ENCODE measurements around the gene KCTD5. TPM values are rescaled to one million over a fixed set of nuclear protein-coding genes. Genes with fewer than 3 reads are reported as not detected.

The KCTD5 gene
- total RNA-seq, 3 donors from 2014 or later, result 8.6 to 19.6 (median 18.4) TPM

- H3K4me1 ChIP-seq, result peaks cover 6 to 12% of the 10 kb centered on the region in 2 donors
- no peaks in the 10 kb centered on the region for H3K9me3 ChIP-seq
- no peak overlapping the region for H3K4me3 ChIP-seq
- H3K36me3 ChIP-seq, result no peaks in the 10 kb centered on the region
- intact Hi-C loops (cut with DNase I; ENCODE audit: low total_unique reads), result no loop called here
- no peaks in the 10 kb centered on the region for H3K27me3 ChIP-seq
- DNase-seq (ENCODE audit: low spot score in 2 of 2), result no peak
- TF ChIP-seq POLR2A (IDR thresholded peaks at IDR 0.05) (no peak), POLR2AphosphoS5 (IDR thresholded peaks at IDR 0.05) (no peak)
- TF ChIP-seq, protein P1, sequence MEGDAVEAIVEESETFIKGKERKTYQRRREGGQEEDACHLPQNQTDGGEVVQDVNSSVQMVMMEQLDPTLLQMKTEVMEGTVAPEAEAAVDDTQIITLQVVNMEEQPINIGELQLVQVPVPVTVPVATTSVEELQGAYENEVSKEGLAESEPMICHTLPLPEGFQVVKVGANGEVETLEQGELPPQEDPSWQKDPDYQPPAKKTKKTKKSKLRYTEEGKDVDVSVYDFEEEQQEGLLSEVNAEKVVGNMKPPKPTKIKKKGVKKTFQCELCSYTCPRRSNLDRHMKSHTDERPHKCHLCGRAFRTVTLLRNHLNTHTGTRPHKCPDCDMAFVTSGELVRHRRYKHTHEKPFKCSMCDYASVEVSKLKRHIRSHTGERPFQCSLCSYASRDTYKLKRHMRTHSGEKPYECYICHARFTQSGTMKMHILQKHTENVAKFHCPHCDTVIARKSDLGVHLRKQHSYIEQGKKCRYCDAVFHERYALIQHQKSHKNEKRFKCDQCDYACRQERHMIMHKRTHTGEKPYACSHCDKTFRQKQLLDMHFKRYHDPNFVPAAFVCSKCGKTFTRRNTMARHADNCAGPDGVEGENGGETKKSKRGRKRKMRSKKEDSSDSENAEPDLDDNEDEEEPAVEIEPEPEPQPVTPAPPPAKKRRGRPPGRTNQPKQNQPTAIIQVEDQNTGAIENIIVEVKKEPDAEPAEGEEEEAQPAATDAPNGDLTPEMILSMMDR (IDR thresholded peaks at IDR 0.05), result no peak
- H3K27ac ChIP-seq, result no peak overlapping the region
Measured at GRCh38 chr16:2724088-2724676, 41.9 kb downstream of the KCTD5 start.

DNA sequence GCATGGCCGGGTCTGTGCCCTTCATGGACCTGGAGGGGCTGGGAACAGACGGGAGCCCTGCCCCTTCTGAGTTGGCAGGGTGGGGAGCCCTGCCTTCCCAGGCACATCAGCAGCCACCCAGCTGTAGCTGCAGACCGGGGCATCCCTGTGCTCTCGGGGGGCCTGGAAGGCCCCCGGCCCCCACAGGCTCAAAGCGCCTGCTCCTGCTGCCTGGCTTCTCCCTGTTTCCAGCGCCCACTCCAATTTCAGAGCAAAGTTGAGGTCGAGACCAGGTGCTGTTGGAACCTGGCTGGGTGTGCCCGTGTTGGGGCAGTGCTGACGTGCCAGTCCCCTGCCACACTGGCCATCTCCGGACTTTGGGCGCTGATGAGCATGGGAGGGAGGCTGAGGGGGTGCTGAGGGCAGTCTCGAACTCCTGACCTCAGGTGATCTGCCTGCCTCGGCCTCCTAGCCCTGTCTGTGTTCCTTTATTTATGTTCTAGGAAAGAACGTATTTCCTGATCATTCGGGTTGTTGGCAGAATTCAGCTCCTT is 42.6 kb downstream of the KCTD5 start:
- intact Hi-C loops (cut with DNase I; ENCODE audit: low total_unique reads), result no loop called here
- Histone ChIP-seq H3K4me3 (no peak overlapping the region), H3K4me1 (peaks cover 1 to 7% of the 10 kb centered on the region in 2 donors), H3K27ac (no peak overlapping the region), H3K9me3 (no peaks in the 10 kb centered on the region), H3K27me3 (no peaks in the 10 kb centered on the region), H3K36me3 (no peaks in the 10 kb centered on the region)
- DNase-seq (ENCODE audit: low spot score in 2 of 2), result no peak
- TF ChIP-seq POLR2AphosphoS5 (IDR thresholded peaks at IDR 0.05) (no peak), POLR2A (IDR thresholded peaks at IDR 0.05) (no peak)
- TF ChIP-seq, protein P1 (IDR thresholded peaks at IDR 0.05), result no peak

- no peaks in the 10 kb centered on the region for H3K9me3 ChIP-seq
- TF ChIP-seq POLR2AphosphoS5 (IDR thresholded peaks at IDR 0.05) (no peak), POLR2A (IDR thresholded peaks at IDR 0.05) (no peak)
- TF ChIP-seq, protein P1 (IDR thresholded peaks at IDR 0.05), result no peak
- intact Hi-C loops (cut with DNase I; ENCODE audit: low total_unique reads), result no loop called here
Measured at GRCh38 chr16:2726923-2727322, 44.6 kb downstream of the KCTD5 start.

GRCh38 chr16:2728034-2728433 is 45.7 kb downstream of the KCTD5 start:
- TF ChIP-seq, protein P1 (IDR thresholded peaks at IDR 0.05), result no peak
- TF ChIP-seq POLR2A (IDR thresholded peaks at IDR 0.05) (no peak), POLR2AphosphoS5 (IDR thresholded peaks at IDR 0.05) (no peak)
- H3K27ac ChIP-seq, result no peak overlapping the region

More at GRCh38 chr16:2726923-2727322, 44.6 kb downstream of the KCTD5 start:
- no peak for DNase-seq (ENCODE audit: low spot score in 2 of 2)
- H3K4me3 ChIP-seq, result no peak overlapping the region
- no peaks in the 10 kb centered on the region for H3K27me3 ChIP-seq
- H3K27ac ChIP-seq, result no peak overlapping the region
- H3K4me1 ChIP-seq, result no peaks in the 10 kb centered on the region
- no peaks in the 10 kb centered on the region for H3K36me3 ChIP-seq

DNA sequence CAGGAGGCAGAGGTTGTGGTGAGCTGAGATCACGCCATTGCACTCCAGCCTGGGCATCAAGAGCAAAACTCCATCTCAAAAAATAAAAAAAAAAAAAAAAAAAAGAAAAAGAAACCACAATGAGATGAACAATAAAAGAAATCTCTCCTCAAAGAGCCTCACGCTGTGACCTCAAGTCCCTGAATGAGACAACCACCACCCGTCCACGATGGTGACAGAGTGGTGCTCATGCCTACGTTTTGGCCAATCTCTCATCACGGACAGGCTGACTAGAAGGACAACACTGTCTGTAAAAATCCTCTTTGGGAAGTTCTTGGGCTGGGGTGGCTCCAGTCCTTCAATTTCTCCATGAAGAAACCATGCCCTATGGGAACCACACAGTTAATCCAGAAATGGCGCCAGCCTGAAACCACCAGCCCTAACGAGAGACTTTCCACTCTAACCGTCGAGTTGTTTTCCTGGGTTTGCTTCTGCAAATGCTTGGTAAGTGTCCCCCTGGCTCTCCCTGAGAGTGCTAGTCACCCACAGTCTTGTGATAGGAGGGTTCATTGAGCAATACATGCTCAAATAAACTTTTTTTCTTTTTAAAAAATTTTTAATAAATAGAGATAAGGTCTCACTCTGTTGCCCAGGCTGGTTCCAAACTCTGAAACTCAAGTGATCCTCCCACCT is 52.7 kb downstream of the KCTD5 start:
- H3K27me3 ChIP-seq, result no peaks in the 10 kb centered on the region
- H3K4me3 ChIP-seq, result no peak overlapping the region
- intact Hi-C loops (cut with DNase I; ENCODE audit: low total_unique reads), result no loop called here
- H3K36me3 ChIP-seq, result no peaks in the 10 kb centered on the region
- no peak for DNase-seq (ENCODE audit: low spot score in 2 of 2)
- no peak for TF ChIP-seq POLR2A (IDR thresholded peaks at IDR 0.05)
- no peak for TF ChIP-seq POLR2AphosphoS5 (IDR thresholded peaks at IDR 0.05)
- TF ChIP-seq, protein P1 (IDR thresholded peaks at IDR 0.05), result no peak
- no peaks in the 10 kb centered on the region for H3K4me1 ChIP-seq
- no peak overlapping the region for H3K27ac ChIP-seq
- H3K9me3 ChIP-seq, result no peaks in the 10 kb centered on the region

More at GRCh38 chr16:2728034-2728433, 45.7 kb downstream of the KCTD5 start:
- Histone ChIP-seq H3K36me3 (no peaks in the 10 kb centered on the region), H3K9me3 (no peaks in the 10 kb centered on the region), H3K4me3 (no peak overlapping the region), H3K4me1 (no peaks in the 10 kb centered on the region), H3K27me3 (no peaks in the 10 kb centered on the region)
- intact Hi-C loops (cut with DNase I; ENCODE audit: low total_unique reads), result no loop called here
- no peak for DNase-seq (ENCODE audit: low spot score in 2 of 2)
